ENCODE data around the gene HOXA13.

The HOXA13 gene

DNA sequence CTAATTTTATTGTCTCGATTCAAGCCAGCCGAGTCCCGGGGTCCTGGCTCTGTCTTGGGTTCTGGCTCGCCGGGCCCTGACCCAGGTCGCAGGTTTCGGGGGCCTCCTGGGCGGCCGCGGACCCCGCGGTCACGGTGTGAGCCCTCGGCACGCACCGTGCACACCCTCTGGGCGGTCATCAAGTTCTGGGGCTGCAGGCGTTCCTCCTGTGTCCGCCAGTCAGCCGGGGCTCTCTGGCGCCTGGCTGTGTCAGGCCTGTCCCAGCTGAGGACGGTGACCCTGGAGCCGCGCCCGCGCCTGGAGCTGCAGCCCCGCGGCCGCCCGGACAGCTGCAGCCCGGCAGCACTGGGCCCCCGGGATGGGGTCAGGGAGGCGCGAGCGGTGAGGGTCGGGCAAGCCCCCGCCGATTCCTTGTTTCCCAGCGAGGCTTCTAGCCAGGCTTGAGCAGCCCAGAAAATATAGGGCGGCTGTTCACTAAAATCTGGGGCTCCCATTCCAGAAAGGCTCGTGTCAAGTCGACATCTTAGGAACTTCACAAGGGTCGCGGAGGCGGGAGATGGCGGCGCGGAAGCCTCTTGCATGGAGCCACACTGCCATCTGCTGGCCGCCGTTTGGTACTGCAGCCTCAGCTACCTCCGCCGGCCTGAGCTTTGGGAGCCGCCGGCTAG lies 39.2 kb downstream of the HOXA13 start:
- Histone ChIP-seq H3K9ac (ENCODE audit: low read depth, low read length) (no peak overlapping the region), H3K36me3 (ENCODE audit: insufficient read depth, low read depth, low read length) (no peaks in the 10 kb centered on the region), H3K4me3 (ENCODE audit: low read length) (peak overlapping the region; percentile 47; the same call in 1 of the 2 replicates), H3K27ac (ENCODE audit: low read length) (no peak overlapping the region), H3K9me3 (ENCODE audit: insufficient read depth, low read depth, low read length) (peaks cover 22% of the 10 kb centered on the region; the same call in 1 of the 2 replicates), H3K27me3 (ENCODE audit: insufficient read depth, low read length) (peaks cover 100% of the 10 kb centered on the region), H3K4me1 (ENCODE audit: insufficient read depth, low read length) (no peaks in the 10 kb centered on the region)

DNA sequence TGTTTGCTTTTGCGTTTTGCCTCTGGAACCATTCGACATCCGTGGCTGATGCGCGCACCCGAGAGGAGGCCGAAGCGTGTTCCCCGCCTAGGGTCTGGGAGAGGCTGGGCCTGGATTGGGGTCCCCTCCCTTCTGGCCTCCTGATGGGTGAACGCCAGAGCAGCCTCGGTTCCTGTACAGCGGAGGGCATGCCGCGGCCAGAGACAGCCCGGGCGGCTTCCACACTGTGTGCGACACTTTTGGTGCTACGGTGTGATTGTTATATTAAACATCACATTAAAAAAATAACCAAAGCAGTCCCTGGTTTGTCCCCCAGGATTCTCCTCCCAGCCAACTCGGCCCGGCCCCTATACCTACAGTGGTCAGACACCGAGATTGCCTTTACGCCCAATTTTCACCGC lies 39.7 kb downstream of the HOXA13 start:
- peak overlapping the region; percentile 47; the same call in 1 of the 2 replicates for H3K4me3 ChIP-seq (ENCODE audit: low read length)
- no peak overlapping the region for H3K9ac ChIP-seq (ENCODE audit: low read depth, low read length)
- H3K36me3 ChIP-seq (ENCODE audit: insufficient read depth, low read depth, low read length) = no peaks in the 10 kb centered on the region
- no peaks in the 10 kb centered on the region for H3K4me1 ChIP-seq (ENCODE audit: insufficient read depth, low read length)
- peaks cover 100% of the 10 kb centered on the region for H3K27me3 ChIP-seq (ENCODE audit: insufficient read depth, low read length)
- peaks cover 21% of the 10 kb centered on the region; the same call in 1 of the 2 replicates for H3K9me3 ChIP-seq (ENCODE audit: insufficient read depth, low read depth, low read length)
- no peak overlapping the region for H3K27ac ChIP-seq (ENCODE audit: low read length)

- Histone ChIP-seq H3K9ac (ENCODE audit: low read depth, low read length) (no peak overlapping the region), H3K36me3 (ENCODE audit: insufficient read depth, low read depth, low read length) (no peaks in the 10 kb centered on the region), H3K27me3 (ENCODE audit: insufficient read depth, low read length) (peaks cover 100% of the 10 kb centered on the region), H3K9me3 (ENCODE audit: insufficient read depth, low read depth, low read length) (peaks cover 19% of the 10 kb centered on the region; the same call in 1 of the 2 replicates), H3K4me1 (ENCODE audit: insufficient read depth, low read length) (no peaks in the 10 kb centered on the region), H3K27ac (ENCODE audit: low read length) (no peak overlapping the region), H3K4me3 (ENCODE audit: low read length) (no peak overlapping the region)
Observed at GRCh38 chr7:27159266-27160144, 40.4 kb downstream of the HOXA13 start.

DNA sequence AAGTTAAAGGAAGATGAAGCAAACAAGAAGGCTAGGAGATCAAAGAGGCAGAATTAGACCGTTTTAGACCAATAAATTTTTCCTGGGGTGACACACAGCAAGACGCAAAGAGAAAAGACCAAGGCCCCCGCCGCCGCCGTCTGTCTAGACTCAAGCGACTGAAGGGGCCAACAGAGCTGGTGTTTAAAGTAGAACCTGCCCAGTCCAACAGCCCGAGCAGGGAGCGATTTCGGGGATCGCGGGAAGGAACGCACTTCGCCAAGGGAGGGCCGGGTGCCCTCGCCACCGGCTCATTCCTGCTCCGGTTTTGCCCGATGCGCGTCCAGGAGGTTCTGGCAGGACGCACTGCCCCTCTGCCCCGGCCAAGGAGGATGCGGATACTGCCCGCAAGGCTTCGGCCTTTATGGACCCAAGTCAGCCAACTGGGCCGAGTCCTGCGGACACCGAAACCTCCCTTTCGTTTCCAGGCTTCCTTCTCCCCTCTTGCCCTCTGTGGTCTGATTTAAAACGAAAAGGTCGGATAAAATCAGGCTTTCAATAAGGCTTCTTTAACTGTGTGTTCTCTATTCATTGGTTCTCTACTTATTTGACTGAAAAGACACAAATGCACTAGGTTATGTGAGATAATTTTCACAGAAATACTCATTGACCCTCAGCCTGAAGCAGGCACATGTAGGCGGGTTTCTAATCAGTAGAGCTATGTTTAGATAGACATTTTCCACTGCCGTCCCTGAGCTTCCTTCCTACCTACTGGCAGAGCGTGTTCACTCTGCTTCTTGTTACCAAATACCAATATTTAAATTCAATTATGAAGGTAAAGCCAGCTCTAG lies 41.2 kb downstream of the HOXA13 start:
- H3K4me3 ChIP-seq (ENCODE audit: low read length) = no peak overlapping the region

DNA sequence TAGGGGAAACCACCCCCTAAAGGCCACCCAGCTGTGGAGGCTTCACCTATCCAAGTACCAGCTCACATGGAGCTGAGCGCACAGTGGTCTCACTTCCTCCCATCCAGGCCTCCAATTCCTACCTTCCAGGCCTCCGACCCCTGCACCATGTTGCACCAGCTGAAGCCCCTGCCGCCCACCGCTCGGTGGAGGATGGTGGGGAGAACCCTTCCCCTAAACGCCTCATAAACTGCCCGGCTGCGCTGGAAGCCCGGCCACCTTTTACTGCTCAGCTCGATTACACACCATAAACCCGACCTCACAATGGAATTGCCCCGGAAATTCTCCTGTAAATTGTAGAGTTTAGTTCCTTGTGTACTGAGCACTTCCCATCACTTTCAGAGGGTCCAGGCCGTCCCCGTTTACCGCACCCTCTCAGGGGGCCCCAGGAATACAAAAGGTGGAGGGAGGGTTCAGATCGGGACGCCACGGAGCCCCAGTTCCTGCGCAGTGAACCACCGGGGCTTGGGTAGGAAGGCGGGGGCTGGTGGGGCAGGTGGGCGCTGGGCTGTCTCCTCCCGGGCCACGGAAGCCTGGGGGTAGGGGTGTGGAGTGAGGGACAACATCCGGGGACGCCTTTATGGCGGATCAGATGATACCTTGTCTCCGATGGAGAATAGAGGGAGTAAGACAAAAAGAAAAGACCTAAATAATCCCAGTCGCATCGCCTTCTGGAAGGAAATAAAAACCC lies 42.0 kb downstream of the HOXA13 start:
- Histone ChIP-seq H3K4me3 (ENCODE audit: low read length) (no peak overlapping the region), H3K27ac (ENCODE audit: low read length) (no peak overlapping the region), H3K36me3 (ENCODE audit: insufficient read depth, low read depth, low read length) (no peaks in the 10 kb centered on the region), H3K4me1 (ENCODE audit: insufficient read depth, low read length) (no peaks in the 10 kb centered on the region), H3K9me3 (ENCODE audit: insufficient read depth, low read depth, low read length) (peaks cover 21% of the 10 kb centered on the region; the same call in 1 of the 2 replicates), H3K9ac (ENCODE audit: low read depth, low read length) (no peak overlapping the region), H3K27me3 (ENCODE audit: insufficient read depth, low read length) (peaks cover 100% of the 10 kb centered on the region)

More for the DNA sequence above, 41.2 kb downstream of the HOXA13 start:
- Histone ChIP-seq H3K4me1 (ENCODE audit: insufficient read depth, low read length) (no peaks in the 10 kb centered on the region), H3K36me3 (ENCODE audit: insufficient read depth, low read depth, low read length) (no peaks in the 10 kb centered on the region), H3K9ac (ENCODE audit: low read depth, low read length) (no peak overlapping the region), H3K27me3 (ENCODE audit: insufficient read depth, low read length) (peaks cover 100% of the 10 kb centered on the region), H3K9me3 (ENCODE audit: insufficient read depth, low read depth, low read length) (peaks cover 23% of the 10 kb centered on the region; the same call in 1 of the 2 replicates), H3K27ac (ENCODE audit: low read length) (no peak overlapping the region)

- Histone ChIP-seq H3K27ac (ENCODE audit: low read length) (no peak overlapping the region), H3K9ac (ENCODE audit: low read depth, low read length) (no peak overlapping the region), H3K9me3 (ENCODE audit: insufficient read depth, low read depth, low read length) (peaks cover 21% of the 10 kb centered on the region; the same call in 1 of the 2 replicates), H3K4me3 (ENCODE audit: low read length) (no peak overlapping the region), H3K4me1 (ENCODE audit: insufficient read depth, low read length) (no peaks in the 10 kb centered on the region), H3K27me3 (ENCODE audit: insufficient read depth, low read length) (peaks cover 100% of the 10 kb centered on the region), H3K36me3 (ENCODE audit: insufficient read depth, low read depth, low read length) (no peaks in the 10 kb centered on the region)
Observed at GRCh38 chr7:27156916-27157701, 42.8 kb downstream of the HOXA13 start.

DNA sequence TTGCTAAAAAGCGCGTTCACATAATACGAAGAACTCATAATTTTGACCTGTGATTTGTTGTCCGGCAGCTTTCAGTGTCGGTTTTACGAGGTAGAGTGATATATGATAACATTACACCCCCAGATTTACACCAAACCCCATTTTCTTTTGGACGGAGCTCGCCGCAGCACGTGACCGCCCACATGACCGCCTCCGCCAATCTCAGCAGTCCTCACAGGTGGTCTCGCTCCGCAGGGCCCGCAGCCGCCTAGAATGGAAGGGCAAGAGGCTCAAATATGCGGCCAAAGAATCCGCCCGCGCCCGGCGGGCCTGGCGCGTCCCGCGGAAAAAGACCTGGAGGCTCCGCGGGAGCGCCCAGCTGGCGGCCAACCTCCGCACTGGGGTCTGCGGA lies 43.4 kb downstream of the HOXA13 start, which contains the start of gene HOXA7:
HOXA7 (minus strand) TSS at position 168 of the 391 bp plus-strand sequence; CDS start at position 38, 130 bp downstream.
- Histone ChIP-seq H3K27me3 (ENCODE audit: insufficient read depth, low read length) (peaks cover 100% of the 10 kb centered on the region), H3K36me3 (ENCODE audit: insufficient read depth, low read depth, low read length) (no peaks in the 10 kb centered on the region), H3K9ac (ENCODE audit: low read depth, low read length) (no peak within 1 kb of the TSS), H3K4me3 (ENCODE audit: low read length) (peak within 1 kb of the TSS; percentile 46), H3K4me1 (ENCODE audit: insufficient read depth, low read length) (no peaks in the 10 kb centered on the region), H3K9me3 (ENCODE audit: insufficient read depth, low read depth, low read length) (peaks cover 21% of the 10 kb centered on the region; the same call in 1 of the 2 replicates), H3K27ac (ENCODE audit: low read length) (no peak within 1 kb of the TSS)

GRCh38 chr7:27155816-27156507 lies 43.9 kb downstream of the HOXA13 start:
- Histone ChIP-seq H3K27ac (ENCODE audit: low read length) (no peak overlapping the region), H3K4me3 (ENCODE audit: low read length) (peak overlapping the region; percentile 46), H3K9ac (ENCODE audit: low read depth, low read length) (no peak overlapping the region), H3K36me3 (ENCODE audit: insufficient read depth, low read depth, low read length) (no peaks in the 10 kb centered on the region), H3K9me3 (ENCODE audit: insufficient read depth, low read depth, low read length) (peaks cover 21% of the 10 kb centered on the region; the same call in 1 of the 2 replicates), H3K4me1 (ENCODE audit: insufficient read depth, low read length) (no peaks in the 10 kb centered on the region), H3K27me3 (ENCODE audit: insufficient read depth, low read length) (peaks cover 100% of the 10 kb centered on the region)

DNA sequence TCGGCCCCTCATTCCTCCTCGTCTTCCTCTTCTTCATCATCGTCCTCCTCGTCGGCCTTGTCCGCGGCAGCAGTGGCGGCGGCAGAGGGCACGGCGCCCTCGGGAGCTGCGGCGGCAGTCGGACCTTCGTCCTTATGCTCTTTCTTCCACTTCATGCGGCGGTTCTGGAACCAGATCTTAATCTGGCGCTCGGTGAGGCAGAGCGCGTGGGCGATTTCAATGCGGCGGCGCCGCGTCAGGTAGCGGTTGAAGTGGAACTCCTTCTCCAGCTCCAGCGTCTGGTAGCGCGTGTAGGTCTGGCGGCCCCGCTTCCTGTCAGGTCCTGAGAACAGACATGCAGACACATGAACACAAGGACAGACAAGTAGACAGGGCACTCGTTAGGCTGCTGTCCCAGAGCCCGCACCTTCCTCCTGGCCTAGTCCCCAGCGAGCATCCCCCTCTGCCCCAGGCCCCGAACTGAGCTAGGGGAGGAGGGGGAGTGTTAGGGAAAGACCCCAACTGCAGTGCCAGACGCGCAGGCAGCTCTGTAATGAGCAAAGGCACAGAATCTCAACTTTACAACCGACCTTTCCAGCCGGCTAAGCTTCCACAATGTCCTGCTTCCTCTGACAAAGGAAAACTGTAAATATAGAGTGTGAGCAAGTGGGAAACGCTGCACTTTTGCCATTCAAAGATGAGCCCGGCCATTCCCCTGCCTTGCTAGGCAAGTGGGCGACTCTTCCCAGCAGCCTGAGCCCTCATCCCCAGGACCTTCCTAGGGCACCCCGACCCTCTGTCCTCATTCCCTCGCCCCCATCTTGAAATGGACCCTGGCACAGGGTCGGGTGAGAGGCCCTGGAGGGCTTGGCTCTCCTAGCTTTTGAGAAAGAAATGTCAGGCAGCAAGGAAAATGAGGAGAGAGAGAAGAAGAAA lies 44.7 kb downstream of the HOXA13 start:
- Histone ChIP-seq H3K4me3 (ENCODE audit: low read length) (no peak overlapping the region), H3K4me1 (ENCODE audit: insufficient read depth, low read length) (no peaks in the 10 kb centered on the region), H3K36me3 (ENCODE audit: insufficient read depth, low read depth, low read length) (no peaks in the 10 kb centered on the region), H3K27me3 (ENCODE audit: insufficient read depth, low read length) (peaks cover 100% of the 10 kb centered on the region), H3K9me3 (ENCODE audit: insufficient read depth, low read depth, low read length) (peaks cover 21% of the 10 kb centered on the region; the same call in 1 of the 2 replicates), H3K27ac (ENCODE audit: low read length) (no peak overlapping the region), H3K9ac (ENCODE audit: low read depth, low read length) (no peak overlapping the region)
